Body of pancreas (tissue), 4 donors: ENCODE data around the gene CRIP1. TPM values are rescaled to one million over a fixed set of nuclear protein-coding genes. Genes with fewer than 3 reads are reported as not detected.

Experiments
- ATAC-seq: fragments of 150-250 bp; one replicate; pipeline ENCODE4 v1.9.1; 2016
- DNase-seq, 4 donors: peaks; one replicate each; pipeline ENCODE4 v3.0.0-alpha.2; 2019
- H3K27ac ChIP-seq, 4 donors: fragments of 200-600 bp; sonication (generic); 1 replicate in 3 of 4; 2 replicates in 1 of 4; pipeline versions ENCODE4 v1.5.1 to v1.6.1; 2016 to 2019; ENCODE audit warnings: mild to moderate bottlenecking in 1 of 4, mixed read lengths in 1 of 4, moderate library complexity in 1 of 4
- H3K27me3 ChIP-seq, 2 donors: fragments of 200-600 bp; sonication (generic); one replicate each; pipeline ENCODE4 v1.6.0; 2016; ENCODE audit warnings: mild to moderate bottlenecking in 1 of 2
- H3K36me3 ChIP-seq, 2 donors: fragments of 200-600 bp; sonication (generic); replicated peaks in 1 of 2; 2 replicates each; pipeline ENCODE4 v1.5.1; 2016; ENCODE audit warnings: low read depth in 2 of 2; ENCODE audit not compliant: insufficient read depth in 1 of 2
- H3K4me1 ChIP-seq: fragments of 200-600 bp; sonication (generic); one replicate; pipeline ENCODE4 v1.6.0; 2016
- H3K4me3 ChIP-seq, 2 donors: fragments of 200-600 bp; sonication (generic); 1 replicate in 1 of 2; 2 replicates in 1 of 2; pipeline ENCODE4 v1.5.1; 2016 to 2019
- H3K9me3 ChIP-seq, 3 donors: fragments of 200-600 bp; sonication (generic); 1 replicate in 2 of 3; 2 replicates in 1 of 3; pipeline ENCODE4 v1.5.1; 2016
- POLR2A ChIP-seq, 3 donors: fragments of 450-650 bp; IDR thresholded peaks; one replicate each; pipeline ENCODE4 v1.6.1; 2016; ENCODE audit warnings: antibody characterized with exemption in 3 of 3, mild to moderate bottlenecking in 2 of 3
- WGBS, 2 donors: methylation state at CpG; one replicate each; pipeline ENCODE4 v1.1.5; 2017; 5-methylcytosine and 5-hydroxymethylcytosine counted together
- intact Hi-C: fragments of 100-400 bp; cut with DNase I; formaldehyde crosslinking; loops from one replicate; pipeline ENCODE4 v1.15.1; 2023
- total RNA-seq, 2 donors: library from RNA; depleted of rRNA; stranded (reverse); fragments of >200 nt; gene quantifications; one replicate each; pipeline ENCODE4 v1.1.0, GENCODE V29; 2016
- TF ChIP-seq, protein P1 (sequence below), 7 experiments: fragments of 450-650 bp in 4 of 7; fragments of 200-600 bp in 3 of 7; sonication (generic) in 3 of 7; IDR thresholded peaks; one replicate each; pipeline ENCODE4 v1.5.1; 2016 to 2019; ENCODE audit warnings: antibody characterized with exemption in 7 of 7

CRIP1 gene
- total RNA-seq, 2 donors from 2014 or later, result 2.6 to 5.4 TPM

DNA sequence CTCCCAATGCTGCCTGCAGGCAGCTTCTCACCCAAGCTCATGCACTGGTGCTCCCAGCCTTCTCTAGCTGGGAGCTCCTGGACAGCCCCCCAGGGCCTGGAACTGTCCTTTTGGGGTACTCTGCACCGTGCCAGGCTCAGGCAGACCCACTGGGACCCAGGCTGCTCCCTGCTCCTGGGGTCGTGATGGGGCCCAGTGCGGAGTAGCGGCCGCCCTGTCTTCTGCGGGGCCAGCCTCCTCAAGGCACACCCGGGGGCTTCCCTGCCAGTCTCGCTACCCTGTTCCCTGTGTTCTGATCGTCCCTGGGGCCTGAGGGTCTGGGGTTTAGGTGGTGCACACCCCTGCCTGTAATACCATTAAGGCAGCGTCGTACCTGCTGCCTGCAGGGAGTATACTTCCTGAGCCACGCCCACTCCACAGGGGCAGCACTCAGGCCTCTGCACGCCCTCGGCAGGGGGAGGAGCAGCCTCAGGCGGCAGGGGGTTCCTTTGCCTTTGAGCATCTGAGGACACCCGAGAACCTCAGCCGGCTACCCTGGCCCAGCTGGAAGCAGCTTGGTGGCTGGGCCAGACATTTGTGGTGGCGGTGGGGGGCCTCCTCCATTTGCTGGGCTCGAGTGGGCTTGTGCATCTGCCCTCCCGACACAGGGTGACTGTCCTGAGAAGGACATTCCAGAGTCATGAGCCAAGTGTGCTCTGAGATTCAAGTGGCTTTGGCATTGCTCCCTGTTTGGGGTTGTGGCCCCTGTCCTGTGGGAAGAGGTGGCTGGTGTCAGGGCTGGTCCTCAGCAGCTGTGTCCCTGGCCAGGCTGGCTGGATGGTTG lies 21.3 kb upstream of the CRIP1 start:
- TF ChIP-seq, protein P1, sequence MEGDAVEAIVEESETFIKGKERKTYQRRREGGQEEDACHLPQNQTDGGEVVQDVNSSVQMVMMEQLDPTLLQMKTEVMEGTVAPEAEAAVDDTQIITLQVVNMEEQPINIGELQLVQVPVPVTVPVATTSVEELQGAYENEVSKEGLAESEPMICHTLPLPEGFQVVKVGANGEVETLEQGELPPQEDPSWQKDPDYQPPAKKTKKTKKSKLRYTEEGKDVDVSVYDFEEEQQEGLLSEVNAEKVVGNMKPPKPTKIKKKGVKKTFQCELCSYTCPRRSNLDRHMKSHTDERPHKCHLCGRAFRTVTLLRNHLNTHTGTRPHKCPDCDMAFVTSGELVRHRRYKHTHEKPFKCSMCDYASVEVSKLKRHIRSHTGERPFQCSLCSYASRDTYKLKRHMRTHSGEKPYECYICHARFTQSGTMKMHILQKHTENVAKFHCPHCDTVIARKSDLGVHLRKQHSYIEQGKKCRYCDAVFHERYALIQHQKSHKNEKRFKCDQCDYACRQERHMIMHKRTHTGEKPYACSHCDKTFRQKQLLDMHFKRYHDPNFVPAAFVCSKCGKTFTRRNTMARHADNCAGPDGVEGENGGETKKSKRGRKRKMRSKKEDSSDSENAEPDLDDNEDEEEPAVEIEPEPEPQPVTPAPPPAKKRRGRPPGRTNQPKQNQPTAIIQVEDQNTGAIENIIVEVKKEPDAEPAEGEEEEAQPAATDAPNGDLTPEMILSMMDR (IDR thresholded peaks at IDR 0.05), result no peak
- TF ChIP-seq POLR2A (IDR thresholded peaks at IDR 0.05), result no peak
- Histone ChIP-seq H3K27me3 (no peaks in the 10 kb centered on the region), H3K27ac (no peak overlapping the region), H3K36me3 (peaks cover 0 to 16% of the 10 kb centered on the region in 2 donors), H3K4me3 (no peak overlapping the region), H3K4me1 (peaks cover 10% of the 10 kb centered on the region), H3K9me3 (no peaks in the 10 kb centered on the region)
- ATAC-seq (no peak), DNase-seq (no peak)
- intact Hi-C loops, result no loop called here
- 94% methylated on average over 20 of the region's 20 CpGs; no CpG with 5 or more reads in 1 of the 2 donors for WGBS, 2 donors

DNA sequence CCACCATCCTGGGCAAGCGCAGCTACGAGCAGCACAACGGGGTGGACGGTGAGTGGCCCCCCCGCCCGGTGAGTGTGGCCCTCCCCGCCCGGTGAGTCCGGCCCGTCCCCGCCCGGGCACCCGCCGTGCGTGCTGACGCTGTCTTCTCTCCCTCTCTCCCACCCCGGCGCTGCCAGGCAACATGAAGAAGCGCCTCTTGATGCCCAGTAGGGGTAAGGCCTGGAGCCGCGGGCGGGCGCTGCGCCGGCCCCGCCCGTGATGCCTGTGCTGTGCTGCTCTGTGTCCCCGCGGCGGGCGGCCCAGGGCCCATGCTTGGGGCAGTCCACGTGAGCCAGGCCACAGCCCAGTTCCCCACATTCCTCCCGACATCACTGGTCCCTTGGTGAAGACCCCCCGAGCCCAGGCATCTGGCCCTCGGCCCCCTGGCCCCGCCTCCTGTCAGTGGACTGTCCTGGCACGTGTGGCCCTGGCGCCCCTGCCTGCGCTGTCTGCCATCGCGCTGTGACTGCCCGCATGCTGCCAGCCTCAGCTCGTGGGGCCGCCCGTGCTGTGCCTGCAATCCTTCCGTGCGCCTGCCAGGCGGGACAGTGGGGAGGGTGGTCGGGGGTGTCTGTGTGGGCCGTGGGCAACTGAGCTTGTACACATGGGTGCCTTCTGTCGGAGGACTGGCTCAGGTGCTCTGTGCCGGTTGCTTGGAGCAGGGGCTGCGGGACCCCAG lies 20.0 kb upstream of the CRIP1 start:
- peaks cover 0 to 11% of the 10 kb centered on the region in 2 donors for H3K36me3 ChIP-seq
- H3K4me1 ChIP-seq, result peaks cover 11% of the 10 kb centered on the region
- DNase-seq, result no peak
- H3K9me3 ChIP-seq, result no peaks in the 10 kb centered on the region
- no peak overlapping the region for H3K4me3 ChIP-seq
- no peak for ATAC-seq
- H3K27ac ChIP-seq, result no peak overlapping the region
- TF ChIP-seq, protein P1 (IDR thresholded peaks at IDR 0.05), result no peak
- TF ChIP-seq POLR2A (IDR thresholded peaks at IDR 0.05), result no peak
- intact Hi-C loops, result no loop called here
- no peaks in the 10 kb centered on the region for H3K27me3 ChIP-seq
- 94 to 95% methylated on average over 18 to 51 of the region's 53 CpGs for WGBS, 2 donors

DNA sequence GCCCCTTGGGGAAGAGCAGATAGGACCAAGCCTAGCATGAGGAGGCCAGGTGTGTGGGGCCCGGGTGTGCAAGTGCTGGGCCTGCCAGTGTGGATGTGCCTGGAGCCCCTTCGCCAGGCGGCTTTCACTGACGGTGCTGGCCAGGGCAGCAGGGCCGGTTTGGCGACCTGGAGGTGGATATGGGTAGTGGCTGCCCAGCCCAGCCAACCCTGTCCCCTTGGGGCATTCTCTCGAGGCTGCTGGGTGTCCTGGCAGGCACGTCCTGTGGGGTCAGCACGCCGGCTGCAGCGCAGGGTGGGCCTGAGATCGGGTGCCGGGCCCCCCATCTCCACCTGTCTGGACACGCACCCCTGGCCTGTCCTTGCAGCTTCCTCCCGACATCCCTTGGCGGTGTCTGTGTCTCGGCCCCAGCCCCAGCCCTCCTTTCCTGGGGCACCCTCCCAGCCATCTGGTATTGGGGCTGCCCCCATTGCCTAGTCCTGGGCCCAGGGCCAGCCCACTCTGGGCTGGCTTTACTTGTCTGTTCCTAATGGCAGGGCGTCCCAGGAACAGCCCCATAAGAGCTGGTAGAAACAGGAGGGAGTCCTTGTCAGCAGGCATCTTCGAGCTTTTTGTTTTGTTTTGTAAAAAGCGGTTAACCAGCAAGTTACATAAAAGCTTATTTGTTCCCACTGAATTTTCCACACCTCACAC lies 19.3 kb upstream of the CRIP1 start:
- TF ChIP-seq POLR2A (IDR thresholded peaks at IDR 0.05), result no peak
- TF ChIP-seq, protein P1 (IDR thresholded peaks at IDR 0.05), result no peak
- no peak overlapping the region for H3K27ac ChIP-seq
- ATAC-seq (no peak), DNase-seq (no peak)
- H3K9me3 ChIP-seq, result no peaks in the 10 kb centered on the region
- H3K27me3 ChIP-seq, result no peaks in the 10 kb centered on the region
- H3K4me3 ChIP-seq, result no peak overlapping the region
- H3K36me3 ChIP-seq, result peaks cover 0 to 11% of the 10 kb centered on the region in 2 donors
- intact Hi-C loops, result no loop called here
- H3K4me1 ChIP-seq, result peaks cover 18% of the 10 kb centered on the region
- 92 to 98% methylated on average over 4 to 20 of the region's 20 CpGs for WGBS, 2 donors

DNA sequence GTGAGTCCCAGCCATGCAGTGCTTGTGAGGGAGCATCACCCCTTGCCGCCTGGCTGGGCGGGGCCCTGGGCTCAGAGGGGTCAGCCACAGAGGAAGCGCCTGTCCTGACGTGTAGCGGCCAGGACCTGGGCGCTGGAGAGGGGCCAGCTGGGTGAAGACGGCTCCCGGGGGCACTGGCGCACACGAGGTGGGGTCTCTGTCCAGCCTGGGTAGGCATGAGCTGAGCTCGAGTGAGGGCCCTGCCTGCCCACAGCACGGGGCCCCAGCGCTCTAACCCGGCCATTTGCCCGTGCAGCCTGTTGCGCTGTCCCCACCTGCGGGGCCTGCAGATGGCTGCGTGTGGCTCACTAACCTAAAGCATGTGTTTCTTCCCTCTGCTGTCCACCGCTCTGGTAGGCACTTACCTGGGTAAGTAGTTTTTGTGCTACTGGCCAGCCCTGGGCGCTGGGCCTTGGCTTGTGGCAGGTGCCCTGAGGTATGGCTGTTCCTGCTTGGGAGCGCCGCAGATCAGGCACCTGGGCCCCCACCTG lies 18.7 kb upstream of the CRIP1 start:
- peaks cover 24% of the 10 kb centered on the region for H3K4me1 ChIP-seq

More for the DNA sequence above, 18.7 kb upstream of the CRIP1 start:
- H3K4me3 ChIP-seq, result no peak overlapping the region
- no peaks in the 10 kb centered on the region for H3K27me3 ChIP-seq
- TF ChIP-seq, protein P1 (IDR thresholded peaks at IDR 0.05), result no peak
- no peak for TF ChIP-seq POLR2A (IDR thresholded peaks at IDR 0.05)
- ATAC-seq, result no peak
- H3K36me3 ChIP-seq, result peaks cover 0 to 11% of the 10 kb centered on the region in 2 donors
- H3K27ac ChIP-seq, result peak overlapping the region in 2 of 4 donors; percentile 50 to 53
- WGBS, 2 donors, result 90 to 91% methylated on average over 6 to 22 of the region's 22 CpGs
- intact Hi-C loops, result no loop called here
- no peak for DNase-seq
- H3K9me3 ChIP-seq, result no peaks in the 10 kb centered on the region
